ENCODE data around the gene BHLHA9.
"Not testable (repeated sequence)": the region's sequence is repeated elsewhere in the genome, so short reads cannot be mapped to it uniquely, and the experiment has no call there.

Gene BHLHA9

GRCh38 chr17:1270210-1271029 is at the start of gene BHLHA9:
Gene BHLHA9 (plus strand): TSS chr17:1270444. CDS start chr17:1270564, 120 bp downstream.
- no peak for DNase-seq

- DNase-seq, result no peak
These were observed 49.0 kb upstream of the BHLHA9 start for GRCh38 chr17:1221209-1221608.

- DNase-seq, result no peak
These were observed 47.9 kb upstream of the BHLHA9 start for GRCh38 chr17:1222321-1222720.

GRCh38 chr17:1223662-1224061 is 46.6 kb upstream of the BHLHA9 start:
- no peak for DNase-seq

GRCh38 chr17:1224330-1224729 is 45.9 kb upstream of the BHLHA9 start:
- no peak for DNase-seq

- DNase-seq, result no peak
These were observed 43.9 kb upstream of the BHLHA9 start for GRCh38 chr17:1226308-1226707.

GRCh38 chr17:1227365-1227764 is 42.9 kb upstream of the BHLHA9 start:
- no peak for DNase-seq

- no peak for DNase-seq
These were observed 42.1 kb upstream of the BHLHA9 start for GRCh38 chr17:1227917-1228780.

- DNase-seq, result no peak
These were observed 41.4 kb upstream of the BHLHA9 start for GRCh38 chr17:1228781-1229348.

- no peak for DNase-seq
These were observed 40.8 kb upstream of the BHLHA9 start for GRCh38 chr17:1229349-1229899.

- no peak for DNase-seq
These were observed 40.2 kb upstream of the BHLHA9 start for GRCh38 chr17:1229900-1230501.

GRCh38 chr17:1231456-1231855 is 38.8 kb upstream of the BHLHA9 start:
- DNase-seq, result no peak

GRCh38 chr17:1232331-1232730 is 37.9 kb upstream of the BHLHA9 start:
- no peak for DNase-seq

GRCh38 chr17:1232786-1233185 is 37.5 kb upstream of the BHLHA9 start:
- DNase-seq, result no peak

- DNase-seq, result no peak
These were observed 35.8 kb upstream of the BHLHA9 start for GRCh38 chr17:1234455-1234854.

GRCh38 chr17:1237471-1237870 is 32.8 kb upstream of the BHLHA9 start:
- DNase-seq, result no peak

GRCh38 chr17:1239210-1239609 is 31.0 kb upstream of the BHLHA9 start:
- DNase-seq, result no peak

GRCh38 chr17:1240426-1240825 is 29.8 kb upstream of the BHLHA9 start:
- DNase-seq, result not testable (repeated sequence)

GRCh38 chr17:1241929-1242328 is 28.3 kb upstream of the BHLHA9 start:
- DNase-seq, result peak; percentile 26

- DNase-seq, result no peak
These were observed 25.6 kb upstream of the BHLHA9 start for GRCh38 chr17:1244606-1245012.

- peak; percentile 57 for DNase-seq
These were observed 18.2 kb upstream of the BHLHA9 start for GRCh38 chr17:1251866-1252608.

- no peak for DNase-seq
These were observed 15.2 kb upstream of the BHLHA9 start for GRCh38 chr17:1255041-1255440.

All from NCI-H1417 treated with DMSO at 0.1 percent for 48 hours (cell line).